CD4-positive, alpha-beta T cell treated with Interleukin-10 for 1 hour (primary cell): ENCODE measurements around the gene C6orf141.

Experiments
- DNase-seq: peaks from one replicate; pipeline ENCODE4 v3.0.0-alpha.2; 2020

C6orf141 gene

DNA sequence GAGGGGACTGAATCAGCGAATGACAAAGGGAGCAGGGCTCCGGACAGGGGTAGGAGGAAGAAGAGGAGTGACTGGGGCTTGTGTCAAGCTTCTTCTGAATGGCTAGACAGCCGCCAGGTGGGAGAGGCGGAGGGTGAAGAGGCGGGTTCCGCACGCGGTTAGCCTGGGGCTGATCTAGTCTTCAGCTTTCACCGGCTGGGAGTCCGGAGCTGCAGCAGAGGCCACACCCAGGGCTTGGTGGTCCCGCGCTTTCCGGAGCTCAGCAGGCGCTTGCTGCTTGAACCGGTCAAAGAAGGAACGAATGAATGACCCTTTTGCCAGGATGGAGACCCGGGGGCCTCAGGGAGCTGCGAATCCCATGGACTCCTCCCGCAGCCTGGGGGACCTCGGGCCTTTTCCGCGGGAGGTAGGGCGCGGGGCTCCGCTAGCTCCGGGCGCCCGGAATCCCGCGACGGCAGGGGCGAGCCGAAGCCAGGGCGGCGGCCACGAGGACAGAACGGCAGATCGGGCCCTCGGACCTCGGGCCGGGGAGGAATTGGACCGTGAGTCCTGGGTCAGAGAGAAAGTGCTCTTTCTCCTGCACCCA is at the start of gene C6orf141:
Gene C6orf141 (plus strand): TSS at position 177 of the 586 bp plus-strand sequence. CDS start 125 bp downstream, at position 302.
- DNase-seq, result no peak

DNA sequence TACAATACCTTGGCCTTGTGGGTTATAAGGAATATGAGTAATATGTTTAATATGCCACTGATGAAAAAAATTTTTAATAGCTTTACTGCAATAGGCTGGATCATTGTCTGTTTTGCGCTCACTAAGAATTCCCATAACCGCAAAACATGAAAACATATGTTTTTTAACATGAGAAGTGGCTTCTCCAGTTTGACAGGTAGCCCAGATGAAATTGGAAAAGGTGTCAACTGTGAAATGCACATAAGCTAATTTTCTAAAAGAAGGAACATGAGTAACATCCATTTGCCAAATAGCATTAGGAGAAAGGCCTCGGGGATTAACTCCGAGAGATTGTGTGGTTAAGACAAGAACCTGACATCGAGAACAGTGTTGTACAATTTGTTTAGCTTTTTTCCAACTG is 45.8 kb upstream of the C6orf141 start:
- DNase-seq, result no peak

DNA sequence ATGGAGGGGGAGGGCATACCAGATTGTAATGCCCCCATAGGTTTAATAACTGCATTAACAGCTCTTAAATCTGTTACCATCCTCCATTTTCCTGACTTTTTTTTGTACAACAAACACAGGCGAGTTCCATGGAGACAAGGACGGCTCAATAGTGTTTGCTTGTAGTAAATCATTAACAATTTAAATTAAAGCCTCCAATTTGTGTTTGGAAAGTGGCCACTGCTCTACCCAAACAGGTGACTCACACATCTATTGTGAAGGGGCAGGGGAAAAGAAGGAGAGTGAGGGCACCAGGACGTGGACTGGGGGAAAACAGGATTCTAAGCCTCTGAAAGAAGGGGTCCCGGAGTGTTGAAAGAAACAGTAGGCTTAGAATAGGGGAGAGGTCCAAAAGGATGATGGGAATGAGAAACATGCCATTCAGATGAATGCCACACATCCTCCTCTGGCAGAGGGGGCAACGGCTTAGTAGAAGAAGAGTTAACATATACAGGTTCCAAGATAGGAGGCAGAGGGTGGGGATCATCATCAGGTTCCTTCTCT is 43.8 kb upstream of the C6orf141 start:
- no peak for DNase-seq

DNA sequence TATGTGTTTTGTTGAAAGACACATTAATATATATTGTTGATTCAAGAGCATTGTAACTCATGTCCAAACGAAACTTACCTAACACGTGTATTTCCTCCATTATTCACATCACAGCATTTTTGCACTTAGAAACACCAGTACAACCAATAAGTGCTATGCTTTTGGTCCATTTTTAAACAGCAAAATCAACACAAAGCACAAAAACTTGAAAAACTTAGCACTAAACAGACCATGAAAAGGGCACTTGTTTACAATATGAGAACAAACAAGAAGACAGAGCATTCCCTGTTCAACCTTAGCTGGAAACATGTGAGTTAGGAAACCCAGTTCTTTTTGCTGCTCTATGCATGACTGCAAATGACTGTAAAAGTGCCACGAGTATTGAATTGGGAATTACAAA is 41.1 kb upstream of the C6orf141 start:
- DNase-seq, result no peak

DNA sequence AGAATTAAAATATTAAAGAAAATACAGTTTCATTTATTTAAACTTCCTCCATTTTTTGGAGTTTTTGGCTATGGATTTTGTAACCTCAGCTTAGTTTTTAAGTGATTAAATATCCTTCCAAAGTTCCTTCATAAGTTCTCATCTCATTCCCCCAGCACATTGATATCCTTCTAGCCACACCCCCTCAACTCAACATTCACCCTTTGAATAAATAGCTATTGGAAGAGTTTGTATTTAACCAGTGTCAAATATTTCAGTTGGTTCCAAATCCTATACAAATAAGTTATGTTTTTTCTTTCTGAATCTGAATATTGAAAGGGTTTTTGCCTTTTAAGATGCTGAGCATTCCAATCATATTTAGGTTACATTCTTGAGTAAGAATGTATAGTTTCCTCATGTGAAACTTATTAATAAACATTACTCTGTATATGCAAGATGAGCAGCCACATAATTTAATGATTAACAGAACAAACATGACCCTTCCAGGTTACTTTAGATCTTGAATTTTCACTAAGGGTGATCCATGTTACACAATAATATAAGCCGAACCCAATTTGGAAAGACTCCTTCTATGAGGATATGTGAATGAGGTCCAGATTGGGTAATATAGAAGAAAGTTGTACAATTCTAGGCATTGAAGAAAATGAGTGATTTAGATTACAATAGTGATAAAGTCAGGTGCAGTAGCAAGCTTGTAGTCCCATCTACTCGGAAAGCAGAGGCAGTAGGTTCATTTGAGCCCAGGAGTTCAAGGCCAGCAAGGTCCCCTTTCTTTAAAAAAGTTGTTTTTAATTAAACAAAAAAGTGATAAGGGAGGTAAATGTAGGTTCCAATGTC is 37.1 kb upstream of the C6orf141 start:
- DNase-seq, result no peak

DNA sequence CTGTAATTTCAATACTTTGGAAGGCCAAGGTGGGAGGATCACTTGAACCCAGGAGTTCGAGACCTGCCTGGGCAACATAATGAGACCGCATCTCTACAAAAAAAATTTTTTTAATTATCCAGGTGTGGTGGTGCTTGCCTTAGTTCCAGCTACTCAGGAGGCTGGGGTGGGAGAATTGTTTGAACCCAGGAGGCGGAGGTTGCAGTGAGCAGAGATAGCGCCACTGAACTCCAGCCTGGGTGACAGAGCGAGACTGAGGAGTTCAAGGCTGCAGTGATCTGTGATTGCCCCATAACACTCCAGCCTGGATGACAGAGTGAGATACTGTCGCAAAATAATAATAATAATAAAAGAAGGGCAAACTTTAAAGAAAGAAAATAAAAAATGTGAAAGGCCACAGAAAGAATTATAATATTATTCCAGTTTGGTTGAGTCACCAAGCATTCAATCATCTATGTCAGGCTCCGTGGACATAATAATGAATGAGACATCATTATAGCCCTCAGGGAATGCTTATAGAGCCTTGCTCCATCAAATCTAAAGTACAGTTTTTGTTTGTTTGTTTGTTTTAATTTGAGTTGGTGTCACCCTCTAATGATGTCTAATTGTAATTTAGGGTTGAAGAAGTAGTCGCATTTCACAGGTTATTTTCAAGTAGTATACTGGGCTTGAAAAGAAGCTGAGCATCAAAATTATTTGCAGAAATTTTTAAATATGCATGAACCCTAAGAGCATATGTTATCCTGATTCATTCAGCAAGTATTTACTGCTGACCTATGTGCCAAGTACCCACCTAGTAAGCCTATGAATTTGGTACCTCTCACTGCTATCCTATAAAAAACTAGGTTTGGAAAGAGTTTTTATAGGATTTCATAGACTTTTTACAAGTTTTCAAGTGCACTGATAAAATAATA is 35.6 kb upstream of the C6orf141 start:
- no peak for DNase-seq

DNA sequence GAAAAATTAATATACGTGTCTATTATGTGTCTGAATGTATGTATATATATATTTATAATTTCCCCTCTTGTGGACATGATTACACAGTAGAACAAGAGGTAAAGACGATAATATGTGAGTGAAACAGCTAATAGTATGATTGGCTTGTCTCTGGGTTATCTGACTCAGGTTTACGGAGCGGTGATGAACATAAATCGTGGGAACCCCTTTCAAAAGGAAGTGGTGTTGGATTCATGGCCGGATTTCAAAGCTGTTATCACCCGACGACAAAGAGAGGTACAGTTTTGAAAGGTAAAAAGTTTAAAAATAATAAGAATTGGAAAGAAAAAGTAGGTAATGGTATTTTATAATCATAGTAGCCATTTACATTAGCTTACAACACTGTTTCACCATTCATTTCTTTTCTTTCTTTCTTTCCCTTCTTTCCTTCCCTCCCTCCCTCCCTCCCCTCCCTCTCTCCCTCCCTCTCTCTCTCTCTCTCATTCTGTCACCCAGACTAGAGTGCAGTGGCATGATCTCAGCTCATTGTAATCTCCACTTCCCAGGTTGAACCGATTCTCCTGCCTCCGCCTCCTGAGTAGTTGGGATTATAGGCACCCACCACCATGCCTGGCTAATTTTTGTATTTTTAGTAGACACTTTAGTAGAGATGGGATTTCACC is 34.9 kb upstream of the C6orf141 start:
- no peak for DNase-seq

DNA sequence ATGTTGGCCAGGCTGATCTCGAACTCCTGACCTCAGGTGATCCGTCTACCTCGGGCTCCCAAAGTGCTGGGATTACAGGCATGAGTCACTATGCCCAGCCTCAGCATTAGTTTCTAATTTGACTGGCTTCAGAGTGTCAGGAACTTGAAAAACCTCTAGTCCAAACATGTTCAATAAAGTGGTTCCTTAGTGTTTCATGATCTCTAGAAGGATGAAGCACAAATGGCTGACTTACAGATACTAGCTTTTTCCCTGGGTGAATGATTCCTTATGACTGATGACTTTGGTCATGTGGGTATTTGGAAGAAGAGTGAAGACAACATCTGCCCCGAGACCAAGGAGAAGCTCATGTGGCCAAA is 34.3 kb upstream of the C6orf141 start:
- DNase-seq, result no peak

DNA sequence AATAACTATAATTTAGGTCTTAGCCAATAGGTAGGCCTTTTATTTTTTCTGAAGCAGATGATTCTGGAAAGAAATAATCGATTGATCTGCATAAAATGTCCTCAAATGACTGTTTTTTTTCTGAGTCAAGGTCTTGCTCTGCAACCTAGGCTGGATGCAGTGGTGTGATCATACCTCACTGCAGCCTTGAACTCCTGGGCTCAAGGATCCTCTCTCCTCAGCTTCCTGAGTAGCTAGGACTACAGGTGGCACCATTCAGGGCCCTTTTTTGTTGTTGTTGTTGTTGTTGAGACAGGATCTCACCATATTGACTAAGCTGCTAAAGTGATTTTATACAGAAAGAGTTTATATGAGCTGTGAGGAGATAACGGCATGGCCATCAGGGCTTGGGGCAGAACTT is 32.5 kb upstream of the C6orf141 start:
- no peak for DNase-seq

DNA sequence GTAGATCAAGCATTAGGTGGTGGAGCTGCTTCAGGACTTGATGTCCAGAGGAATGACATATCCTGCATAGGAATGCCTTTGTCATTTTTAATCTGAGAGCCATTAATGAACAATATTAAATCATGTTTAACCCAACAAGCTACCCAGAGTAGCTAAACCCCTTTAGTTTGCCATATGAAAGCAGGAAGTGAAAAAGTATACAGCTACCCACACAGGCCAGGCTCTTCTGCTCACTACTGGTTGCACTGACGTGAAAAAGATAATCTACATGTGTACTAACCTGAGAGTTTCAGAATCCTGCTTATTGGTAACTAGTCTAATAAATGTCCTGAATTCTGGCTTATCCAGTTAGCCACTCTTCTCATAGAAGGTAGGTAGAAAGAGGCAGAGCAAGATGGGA is 30.8 kb upstream of the C6orf141 start:
- no peak for DNase-seq

DNA sequence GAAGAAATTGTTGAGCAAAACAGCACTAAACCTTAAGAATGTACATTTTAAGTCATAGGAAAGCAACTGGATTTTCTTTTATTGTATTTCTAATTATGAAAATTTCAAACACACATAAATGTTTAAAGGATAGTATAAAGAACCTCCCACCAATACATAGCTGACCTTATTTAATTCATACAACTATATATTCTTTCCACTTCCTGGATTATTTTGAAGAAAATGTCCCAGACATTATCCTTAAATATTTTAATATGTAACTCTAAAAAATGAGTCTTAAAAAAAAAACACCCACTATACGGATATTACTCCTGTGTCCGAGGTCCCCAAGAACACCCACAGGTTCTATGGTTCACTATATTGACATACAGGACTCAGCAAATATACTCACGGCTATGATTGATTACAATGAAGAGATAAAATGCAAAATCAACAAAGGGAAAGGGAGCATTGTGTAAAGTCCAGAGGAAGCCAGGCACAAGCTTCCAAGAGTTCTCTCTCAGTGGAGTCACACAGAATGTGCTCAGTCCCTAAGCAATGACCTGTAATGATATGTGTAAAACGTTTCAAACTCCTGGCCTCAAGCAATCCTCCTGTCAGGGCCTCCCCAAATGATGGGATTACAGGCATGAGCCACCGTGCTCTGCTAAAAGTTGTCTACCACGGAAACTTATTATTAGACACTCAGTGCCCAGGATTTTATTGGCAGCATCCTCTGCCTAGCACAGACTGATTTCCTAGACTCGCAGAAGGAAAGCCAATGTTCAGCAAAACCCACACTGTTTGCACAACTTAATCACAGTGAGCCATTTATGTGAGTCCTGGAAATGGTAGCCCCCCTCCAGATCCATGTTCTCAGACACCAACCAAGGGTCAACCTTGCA is 27.5 kb upstream of the C6orf141 start:
- DNase-seq, result no peak

DNA sequence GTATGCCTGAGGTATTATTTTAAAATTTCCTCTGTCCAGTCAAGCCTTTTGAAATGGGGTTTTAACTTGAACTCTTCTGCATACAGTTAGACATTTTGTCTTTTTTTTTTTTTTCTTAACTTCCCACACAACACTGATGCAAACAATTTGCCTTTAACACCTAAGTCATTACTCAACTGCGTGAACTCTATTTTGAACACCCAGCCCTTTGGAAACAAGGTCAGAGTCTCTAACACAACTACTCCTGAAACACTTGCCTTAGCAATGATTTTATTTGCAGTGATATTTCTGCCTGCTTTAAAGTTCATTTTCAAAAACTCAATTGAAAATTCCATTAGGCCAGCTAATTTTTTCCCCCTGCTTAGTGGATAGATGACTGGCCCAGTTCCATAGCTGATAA is 26.6 kb upstream of the C6orf141 start:
- no peak for DNase-seq

DNA sequence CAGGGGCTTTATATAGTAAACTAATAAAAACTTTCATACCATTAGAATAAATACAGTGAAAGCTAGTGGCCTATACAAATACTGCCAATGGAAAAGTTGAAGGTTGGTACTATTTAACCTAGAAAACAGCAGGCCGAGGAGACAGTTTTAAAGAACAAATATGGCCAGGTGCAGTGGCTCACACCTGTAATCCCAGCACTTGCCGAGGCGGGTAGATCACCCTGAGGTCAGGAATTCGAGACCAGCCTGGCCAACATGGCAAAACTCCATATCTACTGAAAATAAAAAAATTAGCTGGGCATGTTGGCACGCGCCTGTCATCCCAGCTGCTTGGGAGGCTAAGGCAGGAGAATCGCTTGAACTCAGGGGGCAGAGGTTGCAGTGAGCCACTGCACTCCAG is 25.9 kb upstream of the C6orf141 start:
- no peak for DNase-seq

DNA sequence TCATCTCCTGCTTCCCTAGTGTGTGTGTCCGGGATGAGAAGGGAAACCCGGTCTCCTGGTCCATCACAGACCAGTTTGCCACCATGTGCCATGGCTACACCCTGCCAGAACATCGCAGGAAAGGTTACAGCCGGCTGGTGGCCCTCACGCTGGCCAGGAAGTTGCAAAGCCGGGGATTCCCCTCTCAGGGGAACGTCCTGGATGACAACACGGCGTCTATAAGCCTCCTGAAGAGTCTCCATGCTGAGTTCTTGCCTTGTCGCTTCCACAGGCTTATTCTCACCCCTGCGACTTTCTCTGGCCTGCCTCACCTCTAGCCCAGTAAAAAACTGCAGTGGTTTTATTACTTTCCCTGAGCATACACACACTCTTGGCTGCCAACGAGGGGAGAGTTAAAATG is 23.9 kb upstream of the C6orf141 start:
- DNase-seq, result no peak

DNA sequence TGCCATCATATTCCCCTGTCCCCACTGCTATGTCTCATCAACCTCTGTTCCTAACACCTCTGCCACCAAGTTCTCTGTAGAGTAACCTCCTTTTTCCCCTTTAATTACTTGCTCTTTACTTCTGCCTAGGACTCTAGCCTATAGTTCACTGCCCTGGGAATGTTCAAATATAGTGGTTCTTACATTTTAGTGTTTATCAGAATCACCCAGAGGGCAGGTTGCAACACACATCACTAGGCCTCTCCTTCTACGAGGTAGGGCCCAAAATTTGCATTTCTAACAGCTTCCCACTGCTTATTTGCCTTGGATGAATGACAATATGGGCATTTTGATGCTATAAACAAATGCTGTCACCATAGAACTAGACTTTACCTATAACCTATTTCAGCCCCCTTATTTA is 23.1 kb upstream of the C6orf141 start:
- DNase-seq, result no peak

DNA sequence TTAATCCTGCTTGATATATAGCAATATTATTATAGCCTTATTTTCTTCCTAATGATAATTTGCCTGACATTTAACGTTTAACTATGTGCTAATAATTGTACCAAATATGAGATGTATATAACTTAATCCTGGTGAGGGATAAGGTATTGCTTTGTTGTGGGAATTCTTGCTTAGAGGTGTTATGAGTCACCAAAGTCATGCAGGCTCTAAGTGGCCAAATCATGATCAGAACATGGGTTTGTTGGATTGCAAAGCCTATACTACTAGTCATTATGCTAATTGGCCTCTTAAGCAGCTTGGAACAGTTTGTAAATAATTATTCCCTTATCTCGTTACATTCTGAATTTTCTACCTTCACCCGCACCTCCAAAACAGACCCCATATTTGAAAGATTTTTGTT is 21.9 kb upstream of the C6orf141 start:
- DNase-seq, result no peak

DNA sequence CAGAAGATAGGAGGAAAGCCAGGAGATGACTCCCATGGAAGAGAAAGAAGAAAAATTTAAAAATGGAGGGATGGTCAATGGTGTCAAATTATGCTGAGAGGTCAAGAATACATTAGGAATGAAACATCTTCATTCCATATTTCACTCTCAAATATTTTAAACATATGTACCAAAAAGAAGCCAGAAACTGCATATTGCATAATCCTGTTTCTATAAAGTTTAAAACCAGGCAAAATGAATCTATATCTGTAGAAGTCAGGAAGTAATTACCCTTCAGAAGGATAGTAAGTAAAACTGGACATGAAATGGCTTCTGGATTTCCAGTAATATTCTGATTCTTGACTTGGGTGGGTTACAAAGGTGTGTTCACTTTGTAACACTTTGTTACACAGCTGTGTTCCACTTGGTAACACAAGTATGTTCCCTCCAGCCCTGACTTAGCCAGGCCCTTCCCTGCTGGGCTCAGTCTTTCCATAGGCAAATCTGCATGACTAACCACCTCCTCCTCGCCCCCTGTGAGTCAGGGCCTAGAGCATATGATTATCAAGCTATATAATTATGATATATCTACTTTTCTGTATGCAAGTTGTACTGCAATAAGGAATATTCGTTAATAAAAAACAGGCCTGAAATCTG is 20.2 kb upstream of the C6orf141 start:
- no peak for DNase-seq

DNA sequence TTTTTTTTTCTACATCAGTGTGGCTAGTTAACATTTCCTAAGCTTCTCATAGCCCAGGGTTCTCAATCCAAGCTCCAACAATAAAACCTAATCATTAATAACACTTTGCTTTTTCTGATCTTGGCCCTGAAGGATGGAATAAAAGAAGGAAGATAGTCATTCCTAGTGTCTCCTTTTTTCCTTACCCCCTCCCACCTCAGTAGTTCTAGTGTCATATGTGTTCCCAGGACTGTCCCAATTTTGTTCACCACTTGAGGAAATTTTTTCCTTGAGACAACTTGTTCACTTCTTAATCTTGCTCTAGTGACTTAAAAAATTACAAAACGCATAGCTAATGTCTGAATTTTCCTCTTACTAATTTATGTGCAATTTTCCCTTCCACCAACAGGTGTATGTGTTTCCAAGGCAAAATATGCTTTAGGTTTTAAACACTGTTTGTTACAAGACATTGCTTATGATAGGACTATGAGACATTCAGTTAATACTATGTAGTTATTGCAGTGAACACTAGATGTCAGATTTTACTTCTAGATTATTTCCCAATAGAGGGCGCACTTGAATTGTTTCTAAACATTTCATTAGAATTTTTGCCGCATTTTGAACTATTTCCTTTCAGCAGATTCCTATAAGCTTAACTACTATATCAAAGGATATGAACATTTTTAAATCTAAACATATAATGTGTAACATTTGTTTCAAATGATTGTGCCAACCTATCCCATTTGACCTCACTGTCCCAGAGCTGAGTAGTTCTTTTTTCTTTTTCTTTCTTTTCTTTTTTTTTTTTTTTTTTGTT is 18.5 kb upstream of the C6orf141 start:
- peak; percentile 38 for DNase-seq

DNA sequence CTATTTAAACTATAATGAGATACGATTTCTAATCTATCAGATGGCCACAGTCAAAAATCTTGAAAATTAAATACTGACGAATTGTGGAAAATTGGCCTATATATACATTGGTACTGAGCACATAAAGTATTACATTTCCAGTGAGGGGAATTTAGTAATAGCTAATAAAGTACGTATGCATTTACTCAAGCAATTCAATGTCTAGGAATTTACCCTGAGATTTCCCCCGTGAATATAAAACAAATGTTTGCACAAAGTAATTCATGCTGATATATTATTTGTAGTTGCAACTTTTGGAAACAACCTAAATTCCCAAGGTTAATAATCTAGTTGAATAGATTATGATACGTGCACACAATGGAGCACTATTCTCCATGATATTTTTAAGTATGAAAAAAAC is 14.7 kb upstream of the C6orf141 start:
- no peak for DNase-seq

DNA sequence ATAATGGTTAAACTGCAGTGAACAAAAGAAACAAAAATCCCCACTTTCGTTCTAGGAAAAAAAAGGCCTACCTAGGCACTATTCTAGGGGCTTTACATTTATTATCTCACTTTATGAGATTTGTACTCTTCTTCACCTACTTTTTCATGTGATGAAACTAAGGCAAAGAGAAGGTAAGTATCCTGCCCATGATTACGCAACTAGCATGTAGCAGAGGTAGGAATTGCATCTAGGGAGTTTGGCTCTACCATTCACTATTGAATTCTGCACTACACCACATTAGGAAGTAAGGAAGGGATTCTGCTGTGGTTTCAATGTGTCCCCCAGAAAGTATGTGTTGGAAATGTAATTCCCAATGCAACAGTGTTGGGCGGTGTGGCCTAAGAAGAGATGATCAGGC is 11.4 kb upstream of the C6orf141 start:
- no peak for DNase-seq
